Ovary (tissue), 3 donors: Measurements from ENCODE around the gene ATP7B.

Experiments used
- CTCF ChIP-seq, 3 donors: fragments of 450-650 bp in 2 of 3; fragments of 200-600 bp in 1 of 3; IDR thresholded peaks; one replicate each; pipeline versions ENCODE4 v1.5.1 to v1.8.0; 2016 to 2022; ENCODE audit warnings: antibody characterized with exemption in 3 of 3, mild to moderate bottlenecking in 1 of 3
- POLR2A ChIP-seq: fragments of 450-650 bp; IDR thresholded peaks from one replicate; pipeline ENCODE4 v1.6.1; 2017; ENCODE audit warnings: antibody characterized with exemption, mild to moderate bottlenecking, moderate library complexity
- donor health status: DM: no; HTN: no; CAD: no.

- TF ChIP-seq CTCF (IDR thresholded peaks at IDR 0.05) (no peak), POLR2A (no peak)
Measured at GRCh38 chr13:51902776-51903175, 108.5 kb downstream of the ATP7B start.
